Endothelial cell of umbilical vein (primary cell): Measurements from ENCODE around the gene KRT3. TPM values are rescaled to one million over a fixed set of nuclear protein-coding genes. Genes with fewer than 3 reads are reported as not detected.

ENCODE experiments used
- BruUV-seq: library from RNA; stranded (reverse); fragments of 400-500 nt; replicated peaks from 2 replicates; lab custom pipeline; 2021; lab: Mats Ljungman, UMichigan
- CTCF ChIA-PET: fragments of 300-600, 350-600 bp; sonication (Branson Sonifier 250); formaldehyde crosslinking; loops from one replicate; lab custom pipeline; 2021; ENCODE audit warnings: antibody characterized with exemption, inconsistent platforms; lab: Charles Lee
- POLR2A ChIA-PET: fragments of 300-600, 350-600 bp; sonication (Branson Sonifier 250); formaldehyde crosslinking; loops from one replicate; lab custom pipeline; 2021; ENCODE audit warnings: antibody characterized with exemption, inconsistent platforms; lab: Charles Lee
- DNase-seq: peaks from one replicate; pipeline ENCODE4 v3.0.0-alpha.2; 2011; ENCODE audit warnings: low read depth, low spot score
- FAIRE-seq: peaks from 2 replicates; lab custom pipeline; 2011; peaks lifted over from hg19 to GRCh38; lab: Jason Lieb, UNC
- H2AFZ ChIP-seq: 2 replicates; pipeline ENCODE4 v1.6.0; 2012; ENCODE audit warnings: low read depth, low read length, control low read depth, inconsistent platforms
- H3K27ac ChIP-seq: 2 replicates; pipeline ENCODE4 v1.5.1; 2011; ENCODE audit warnings: low read depth, mild to moderate bottlenecking, control low read depth, low read length, moderate library complexity; ENCODE audit not compliant: insufficient read depth
- H3K27me3 ChIP-seq, 2 experiments: 2 replicates each; pipeline versions ENCODE4 v1.6.0 to v1.6.1; 2011; ENCODE audit warnings: low read length in 2 of 2, mixed read lengths in 1 of 2; ENCODE audit not compliant: control insufficient read depth in 2 of 2, insufficient read depth in 2 of 2
- H3K36me3 ChIP-seq, 2 experiments: 2 replicates in 1 of 2; 3 replicates in 1 of 2; pipeline ENCODE4 v1.5.1; 2011; ENCODE audit warnings: low read length in 2 of 2, mild to moderate bottlenecking in 1 of 2, moderate library complexity in 1 of 2; ENCODE audit not compliant: control insufficient read depth in 2 of 2, insufficient read depth in 2 of 2; ENCODE audit errors: extremely low read depth in 1 of 2
- H3K4me1 ChIP-seq: 3 replicates; pipeline ENCODE4 v1.5.1; 2011; ENCODE audit warnings: mild to moderate bottlenecking, low read length; ENCODE audit not compliant: control insufficient read depth, insufficient read depth; ENCODE audit errors: extremely low read depth
- H3K4me2 ChIP-seq: 2 replicates; pipeline ENCODE4 v1.6.1; 2011; ENCODE audit warnings: low read length, control low read depth, mixed read lengths; ENCODE audit not compliant: insufficient read depth
- H3K4me3 ChIP-seq, 3 experiments: fragments of 200-600 bp in 1 of 3; sonication (generic), shearing (Covaris generic) in 1 of 3; replicated peaks in 1 of 3; 2 replicates each; pipeline ENCODE4 v1.5.1; 2011 to 2016; ENCODE audit warnings: control low read depth in 3 of 3, low read length in 3 of 3, mild to moderate bottlenecking in 2 of 3, inconsistent platforms in 1 of 3, low read depth in 1 of 3, moderate library complexity in 1 of 3; ENCODE audit not compliant: insufficient read depth in 1 of 3
- H3K79me2 ChIP-seq: 2 replicates; pipeline ENCODE4 v1.6.0; 2012; ENCODE audit warnings: low read length, inconsistent platforms; ENCODE audit not compliant: control insufficient read depth, insufficient read depth
- H3K9ac ChIP-seq: replicated peaks from 2 replicates; pipeline ENCODE3; 2011; ENCODE audit warnings: low read length, control low read depth; ENCODE audit not compliant: insufficient read depth; ENCODE audit errors: extremely low read depth
- H3K9me1 ChIP-seq: replicated peaks from 3 replicates; pipeline ENCODE4 v1.6.0; 2011; ENCODE audit warnings: mild to moderate bottlenecking, low read length; ENCODE audit not compliant: control insufficient read depth, insufficient read depth; ENCODE audit errors: extremely low read depth
- H3K9me3 ChIP-seq: replicated peaks from 2 replicates; pipeline ENCODE4 v1.5.1; 2012; ENCODE audit warnings: low read length, inconsistent platforms; ENCODE audit not compliant: control insufficient read depth, insufficient read depth
- H4K20me1 ChIP-seq: replicated peaks from 2 replicates; pipeline ENCODE3; 2011; ENCODE audit warnings: mild to moderate bottlenecking, low read length; ENCODE audit not compliant: control insufficient read depth, insufficient read depth; ENCODE audit errors: extremely low read depth
- CTCF ChIP-seq, 2 donors: IDR thresholded peaks; 1 replicate in 1 of 2; 2 replicates in 1 of 2; pipeline ENCODE4 v1.5.1; 2011; ENCODE audit warnings: low read length in 2 of 2, mild to moderate bottlenecking in 2 of 2, moderate library complexity in 2 of 2, control low read depth in 1 of 2, inconsistent platforms in 1 of 2, low read depth in 1 of 2; ENCODE audit not compliant: insufficient read depth in 1 of 2; ENCODE audit errors: extremely low read depth in 1 of 2
- FOS ChIP-seq: IDR thresholded peaks from 2 replicates; pipeline ENCODE4 v1.6.1; 2011; ENCODE audit warnings: mild to moderate bottlenecking, low read length, moderate library complexity, borderline replicate concordance; ENCODE audit not compliant: insufficient read depth
- GATA2 ChIP-seq: IDR thresholded peaks from 2 replicates; pipeline ENCODE4 v1.7.0; 2011; ENCODE audit warnings: low read depth, mild to moderate bottlenecking, moderate library complexity, mixed read lengths, low read length; ENCODE audit not compliant: insufficient read length, insufficient read depth
- JUN ChIP-seq: IDR thresholded peaks from 2 replicates; pipeline ENCODE4 v1.6.1; 2011; ENCODE audit warnings: borderline replicate concordance, low read depth; ENCODE audit not compliant: insufficient read length, insufficient read depth
- MYC ChIP-seq: IDR thresholded peaks from one replicate; pipeline ENCODE4 v1.6.1; 2011; ENCODE audit warnings: mild to moderate bottlenecking, low read depth, low read length
- POLR2A ChIP-seq: IDR thresholded peaks from 2 replicates; pipeline ENCODE4 v1.6.1; 2012; ENCODE audit warnings: low read depth, mild to moderate bottlenecking, control low read depth, low read length
- dilution Hi-C: fragments of 300-500 bp; cut with MboI; formaldehyde crosslinking; loops from one replicate; pipeline ENCODE4 v1.15.0; 2019; ENCODE audit warnings: low sequenced_read_pairs; ENCODE audit not compliant: extremely low pct_ligation_motif_present
- intact Hi-C: fragments of 100-400 bp; cut with micrococcal nuclease; formaldehyde crosslinking; loops from one replicate; pipeline ENCODE4 v1.10.0; 2022
- polyA plus RNA-seq, 4 experiments: library from polyadenylated mRNA; depleted of rRNA in 3 of 4; stranded (reverse) in 3 of 4; unstranded in 1 of 4; fragments of >200 nt; gene quantifications; 2 replicates each; pipeline versions ENCODE4 v1.2.1 to v1.2.3, GENCODE V29; 2011 to 2012; ENCODE audit warnings: missing spikeins in 1 of 4
- total RNA-seq: library from RNA; stranded (reverse); gene quantifications from 2 replicates; pipeline ENCODE4 v1.2.3, GENCODE V29; 2021

The KRT3 gene
- total and polyA plus RNA-seq, 2 donors (not counting 3 experiments of a cell fraction or from before 2014, with no cell fraction given), result not detected

DNA sequence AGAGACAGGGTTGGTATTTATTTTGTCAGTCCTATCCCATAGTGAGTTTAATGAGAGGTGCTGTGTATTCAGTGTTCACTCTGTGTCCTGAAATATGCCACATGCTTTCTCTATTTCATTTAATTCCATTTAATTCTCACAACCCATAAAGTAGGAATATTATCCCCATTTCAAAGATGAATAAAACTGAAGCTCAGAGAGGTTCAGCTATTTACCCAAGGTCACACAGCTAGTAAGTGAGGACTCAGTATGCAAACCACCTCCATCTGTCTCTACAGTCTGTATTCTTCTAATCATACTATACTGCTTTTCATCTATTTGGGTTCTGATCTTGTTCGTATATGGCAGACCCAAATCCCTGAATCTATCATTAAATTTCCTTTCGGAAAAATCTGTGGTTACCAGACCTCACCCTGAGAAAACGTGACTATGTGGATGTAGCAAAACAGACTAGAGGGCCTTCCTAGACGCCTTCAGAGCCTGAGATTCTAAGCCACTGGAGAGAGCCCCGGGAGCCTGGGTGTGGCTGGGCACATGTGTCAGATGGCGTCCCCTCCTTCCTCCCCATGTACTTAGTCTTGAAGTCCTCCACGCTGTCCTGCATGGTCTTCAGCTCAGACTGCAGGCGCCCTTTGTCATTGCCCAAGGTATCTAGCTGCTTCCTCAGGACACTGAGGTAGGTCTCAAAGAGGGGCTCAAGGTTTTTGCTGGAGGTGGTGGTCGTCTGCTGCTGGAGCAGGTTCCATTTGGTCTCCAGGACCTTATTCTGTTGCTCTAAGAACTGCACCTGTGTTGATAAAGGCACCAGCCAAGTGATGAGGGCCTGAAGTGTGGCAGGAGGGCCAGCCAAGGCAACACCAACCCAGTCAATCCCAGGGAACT, 15.5 kb upstream of the KRT3 start:
- dilution Hi-C loops (no loop called here), intact Hi-C loops (no loop called here)
- H3K79me2 ChIP-seq, result no peaks in the 10 kb centered on the region
- H3K9me3 ChIP-seq, result no peaks in the 10 kb centered on the region
- no peak overlapping the region for H3K27ac ChIP-seq
- no peaks in the 10 kb centered on the region for H3K27me3 ChIP-seq
- H3K4me1 ChIP-seq, result no peaks in the 10 kb centered on the region
- no peak overlapping the region for H2AFZ ChIP-seq
- H3K4me3 ChIP-seq, result no peak overlapping the region
- ChIA-PET POLR2A (no interaction called here), CTCF (interaction anchor here (0.6 kb wide), 1 partner anchor 23 kb away, joined by 3 read pairs; no protein-coding TSS in a partner anchor)
- no peak for FAIRE-seq
- TF ChIP-seq FOS, result no peak
- no peak for TF ChIP-seq POLR2A
- TF ChIP-seq MYC, result no peak
- no peaks in the 10 kb centered on the region for H4K20me1 ChIP-seq
- H3K36me3 ChIP-seq, result no peaks in the 10 kb centered on the region
- no peaks in the 10 kb centered on the region for H3K9me1 ChIP-seq
- BruUV-seq, result no TSS peak
- DNase-seq, result no peak
- no peak overlapping the region for H3K4me2 ChIP-seq
- H3K9ac ChIP-seq, result no peak overlapping the region

DNA sequence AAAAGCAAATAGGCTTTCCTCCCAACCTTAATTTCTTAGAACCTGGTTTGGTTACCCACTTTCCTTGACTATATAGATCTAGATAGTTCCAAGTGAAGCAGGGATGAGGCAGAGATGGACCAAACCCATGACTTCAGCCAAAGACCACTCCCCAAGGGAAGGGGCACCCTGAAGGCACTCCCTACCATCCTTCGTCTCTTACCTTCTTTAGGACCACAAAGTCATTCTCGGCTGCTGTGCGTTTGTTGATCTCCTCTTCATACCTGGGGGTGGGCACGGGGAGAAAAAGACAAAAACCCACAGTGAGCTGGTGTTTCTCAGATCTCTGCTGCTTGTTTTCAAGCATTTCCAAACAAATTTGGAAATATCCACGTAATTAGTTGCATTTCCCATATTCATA, 14.6 kb upstream of the KRT3 start:
- Histone ChIP-seq H3K4me1 (no peaks in the 10 kb centered on the region), H3K4me2 (no peak overlapping the region), H2AFZ (no peak overlapping the region), H3K9me1 (no peaks in the 10 kb centered on the region), H3K36me3 (no peaks in the 10 kb centered on the region), H3K27ac (no peak overlapping the region), H3K27me3 (no peaks in the 10 kb centered on the region), H3K9me3 (no peaks in the 10 kb centered on the region), H3K4me3 (no peak overlapping the region), H4K20me1 (no peaks in the 10 kb centered on the region), H3K79me2 (no peaks in the 10 kb centered on the region), H3K9ac (no peak overlapping the region)
- dilution Hi-C loops (no loop called here), intact Hi-C loops (no loop called here)
- DNase-seq (no peak), FAIRE-seq (no peak)
- TF ChIP-seq MYC, result no peak
- TF ChIP-seq GATA2, result no peak
- TF ChIP-seq CTCF (IDR thresholded peaks at IDR 0.05; ENCODE audit: extremely low read depth in 1 of 2, insufficient read depth in 1 of 2, low read depth in 1 of 2, low read length in 2 of 2), result no peak
- no peak for TF ChIP-seq FOS
- no peak for TF ChIP-seq JUN
- no TSS peak for BruUV-seq
- ChIA-PET CTCF (no interaction called here), POLR2A (no interaction called here)
